HG03196 (cell line): ENCODE measurements around the gene ATP2A2.
A peak's percentile ranks its signal among the peaks of the same experiment; 100 is the strongest.
"Not testable (repeated sequence)": the region's sequence is repeated elsewhere in the genome, so short reads cannot be mapped to it uniquely, and the experiment has no call there.

Source experiments
- ATAC-seq: cut with Tn5 transposase; IDR thresholded peaks from one replicate; pipeline ENCODE4 v1.9.1; 2021; ENCODE audit not compliant: unreplicated experiment

The ATP2A2 gene

GRCh38 chr12:110280779-110281548, at the start of gene ATP2A2:
Gene ATP2A2, plus strand, starts transcription at chr12:110281247. Its CDS starts 543 bp downstream, at chr12:110281790.
- ATAC-seq, result peak; percentile 64

- ATAC-seq, result no peak
These were observed 47.7 kb upstream of the ATP2A2 start for GRCh38 chr12:110233212-110233903.

GRCh38 chr12:110234331-110234751, 46.7 kb upstream of the ATP2A2 start:
- no peak for ATAC-seq

GRCh38 chr12:110234755-110235154, 46.3 kb upstream of the ATP2A2 start:
- ATAC-seq, result no peak

- ATAC-seq, result no peak
These were observed 45.7 kb upstream of the ATP2A2 start for GRCh38 chr12:110235383-110235782.

GRCh38 chr12:110243227-110243626, 37.8 kb upstream of the ATP2A2 start:
- no peak for ATAC-seq

- ATAC-seq, result no peak
These were observed 36.7 kb upstream of the ATP2A2 start for GRCh38 chr12:110244372-110244771.

- no peak for ATAC-seq
These were observed 36.2 kb upstream of the ATP2A2 start for GRCh38 chr12:110244829-110245228.

- no peak for ATAC-seq
These were observed 35.7 kb upstream of the ATP2A2 start for GRCh38 chr12:110245369-110245772.

GRCh38 chr12:110246636-110247339, 34.3 kb upstream of the ATP2A2 start:
- ATAC-seq, result no peak

GRCh38 chr12:110247340-110248095, 33.5 kb upstream of the ATP2A2 start:
- no peak for ATAC-seq

GRCh38 chr12:110248096-110248447, 33.0 kb upstream of the ATP2A2 start:
- ATAC-seq, result no peak

- no peak for ATAC-seq
These were observed 31.9 kb upstream of the ATP2A2 start for GRCh38 chr12:110249105-110249504.

GRCh38 chr12:110249716-110250225, 31.3 kb upstream of the ATP2A2 start:
- ATAC-seq, result no peak

- no peak for ATAC-seq
These were observed 29.7 kb upstream of the ATP2A2 start for GRCh38 chr12:110251381-110251780.

GRCh38 chr12:110252716-110253115, 28.3 kb upstream of the ATP2A2 start:
- no peak for ATAC-seq

GRCh38 chr12:110253176-110253575, 27.9 kb upstream of the ATP2A2 start:
- ATAC-seq, result no peak

- no peak for ATAC-seq
These were observed 26.0 kb upstream of the ATP2A2 start for GRCh38 chr12:110254971-110255540.

- not testable (repeated sequence) for ATAC-seq
These were observed 25.1 kb upstream of the ATP2A2 start for GRCh38 chr12:110255890-110256456.

- ATAC-seq, result no peak
These were observed 24.1 kb upstream of the ATP2A2 start for GRCh38 chr12:110256780-110257431.
